Endometrial microvascular endothelial cells (primary cell): ENCODE data around the gene TTLL13. TPM values are rescaled to one million over a fixed set of nuclear protein-coding genes. Genes with fewer than 3 reads are reported as not detected.
"Not testable (repeated sequence)": the region's sequence is repeated elsewhere in the genome, so short reads cannot be mapped to it uniquely, and the experiment has no call there.

ENCODE experiments used
- in situ Hi-C: cut with HindIII; loops from 2 replicates; pipeline ENCODE4 v1.10.0; 2017; ENCODE audit warnings: low sequenced_read_pairs, low pct_unique_long_range_greater_than_20kb; ENCODE audit errors: inconsistent ontology term
- total RNA-seq: library from RNA; depleted of rRNA; stranded (reverse); fragments of >200 nt; gene quantifications from one replicate; pipeline ENCODE4 v1.2.3, GENCODE V29; 2015; ENCODE audit errors: inconsistent ontology term

Gene TTLL13
- total RNA-seq, 1 donor from 2014 or later: not detected

GRCh38 chr15:90232941-90233386 is 16.4 kb upstream of the TTLL13 start:
- in situ Hi-C loops: no loop called here

- in situ Hi-C loops: no loop called here
These were observed 15.8 kb upstream of the TTLL13 start, which contains the start of gene CIB1 for GRCh38 chr15:90233387-90234095. TSS of gene CIB1 (minus strand) at chr15:90233941. CDS start at chr15:90233885, 56 bp downstream.

DNA sequence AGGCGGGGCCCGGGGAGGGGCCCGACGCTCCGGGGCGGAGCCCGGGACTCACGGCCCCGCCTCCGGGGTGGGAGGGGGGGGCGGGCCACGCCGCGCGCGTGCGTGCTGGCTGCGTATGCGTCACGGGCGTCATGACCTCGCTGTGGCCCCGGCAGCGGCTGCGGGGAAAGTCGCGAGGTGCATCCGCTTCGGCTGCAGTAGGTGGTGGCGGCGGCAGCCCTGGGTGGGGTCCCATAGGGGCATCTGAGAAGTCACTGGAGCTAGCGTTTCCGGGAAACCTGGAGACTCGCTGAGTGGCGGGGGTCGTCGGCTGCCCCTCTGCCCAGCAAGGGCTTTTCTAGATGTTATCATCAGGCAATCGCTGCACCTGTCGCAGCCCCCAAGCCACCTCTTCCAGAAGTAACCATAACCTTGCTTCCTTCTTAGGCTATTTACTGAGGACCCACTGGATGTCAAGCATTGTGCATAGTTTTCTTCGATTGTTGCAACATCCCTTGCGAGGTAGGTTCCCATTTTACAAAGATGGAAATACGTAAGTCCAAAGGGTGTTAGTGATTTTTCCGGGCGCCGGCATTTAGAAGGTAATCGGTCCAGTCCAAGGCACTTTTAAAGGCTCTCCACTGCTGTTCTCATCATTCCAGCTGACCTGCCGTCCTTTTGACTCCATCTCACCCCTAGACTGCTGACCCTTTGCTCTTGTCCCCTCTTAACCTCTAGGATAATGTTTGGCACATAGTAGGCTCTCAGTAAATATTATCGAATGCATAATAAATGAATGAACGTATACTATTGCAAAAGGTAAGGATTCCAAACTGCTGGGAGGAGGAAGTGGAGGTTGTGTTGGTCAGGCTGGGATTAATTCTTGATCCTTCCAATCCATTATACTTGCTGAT is 15.0 kb upstream of the TTLL13 start, which contains the start of gene GDPGP1:
TSS of gene GDPGP1 (plus strand) at position 114 of the 893 bp plus-strand sequence. CDS start 6,700 bp downstream, outside the sequence.
- in situ Hi-C loops: no loop called here

- in situ Hi-C loops: no loop called here
These were observed 10.0 kb upstream of the TTLL13 start for GRCh38 chr15:90239371-90239770.

DNA sequence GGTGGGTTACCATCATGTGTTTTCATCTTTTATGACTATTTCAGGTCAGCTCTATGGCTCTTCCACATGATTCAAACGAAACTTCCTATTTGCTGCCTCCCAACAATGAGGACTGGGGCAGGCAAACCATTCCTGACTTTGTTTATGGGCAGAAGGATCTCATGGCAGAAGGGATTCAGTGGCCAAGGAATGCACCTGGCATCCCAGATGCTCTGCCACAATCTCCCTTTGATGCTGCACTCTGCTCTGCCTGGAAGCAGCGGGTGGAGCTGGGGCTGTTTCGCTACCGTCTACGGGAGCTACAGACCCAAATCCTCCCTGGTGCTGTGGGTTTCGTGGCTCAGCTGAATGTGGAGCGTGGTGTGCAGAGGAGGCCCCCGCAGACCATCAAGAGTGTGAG is 8.5 kb upstream of the TTLL13 start:
- in situ Hi-C loops: no loop called here

DNA sequence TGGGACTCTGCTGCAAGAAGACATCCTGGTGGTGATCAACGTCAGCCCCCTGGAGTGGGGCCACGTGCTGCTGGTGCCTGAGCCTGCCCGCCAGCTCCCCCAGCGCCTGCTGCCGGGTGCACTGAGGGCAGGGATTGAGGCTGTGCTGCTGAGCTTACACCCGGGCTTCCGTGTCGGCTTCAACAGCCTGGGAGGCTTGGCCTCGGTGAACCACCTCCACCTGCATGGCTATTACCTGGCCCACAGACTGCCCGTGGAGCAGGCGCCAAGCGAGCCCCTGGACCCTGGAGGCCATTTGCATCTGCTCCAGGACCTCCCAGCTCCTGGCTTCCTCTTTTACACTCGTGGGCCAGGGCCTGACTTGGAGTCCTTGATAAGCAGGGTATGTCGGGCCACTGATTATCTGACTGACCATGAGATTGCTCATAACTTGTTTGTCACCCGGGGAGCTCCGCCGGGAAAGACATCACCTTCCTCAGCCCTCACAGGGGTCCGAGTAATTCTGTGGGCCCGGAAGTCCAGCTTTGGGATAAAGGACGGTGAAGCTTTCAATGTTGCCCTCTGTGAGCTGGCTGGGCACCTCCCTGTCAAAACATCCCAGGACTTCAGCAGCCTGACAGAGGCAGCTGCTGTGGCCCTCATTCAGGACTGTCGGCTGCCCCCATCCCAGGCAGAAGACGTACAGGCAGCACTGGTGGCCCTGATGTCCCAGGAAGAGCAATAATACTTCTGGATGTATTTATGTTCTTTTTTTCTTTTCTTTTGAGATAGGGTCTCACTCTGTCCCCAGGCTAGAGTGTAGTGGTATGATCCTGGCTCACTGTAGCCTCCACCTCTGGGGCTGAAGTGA is 7.8 kb upstream of the TTLL13 start:
- in situ Hi-C loops: no loop called here

- in situ Hi-C loops: no loop called here
These were observed 5.3 kb upstream of the TTLL13 start for GRCh38 chr15:90243943-90244639.

- in situ Hi-C loops: no loop called here
These were observed 560 bp upstream of the TTLL13 start for GRCh38 chr15:90248789-90249202.

DNA sequence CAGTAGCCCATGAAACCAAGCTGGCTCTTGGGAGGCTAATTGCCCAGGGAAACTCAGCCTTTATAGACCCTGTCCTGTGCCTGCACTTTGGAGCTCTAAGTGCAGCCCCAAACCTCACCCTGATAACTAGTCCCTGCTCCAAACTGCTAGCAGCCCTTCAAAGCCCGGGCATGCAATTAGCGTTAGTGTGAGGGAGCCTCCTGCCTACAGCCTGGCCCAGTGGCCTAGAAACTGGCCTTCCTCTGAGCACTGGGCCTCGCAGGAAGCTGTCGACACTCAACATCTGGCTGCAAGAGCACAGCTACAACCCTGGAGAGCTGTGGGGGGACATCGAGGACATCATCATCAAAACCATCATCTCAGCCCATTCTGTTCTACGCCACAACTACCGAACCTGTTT is 8.4 kb downstream of the TTLL13 start:
- in situ Hi-C loops: no loop called here

- in situ Hi-C loops: no loop called here
These were observed 10.2 kb downstream of the TTLL13 start for GRCh38 chr15:90259524-90259923.

DNA sequence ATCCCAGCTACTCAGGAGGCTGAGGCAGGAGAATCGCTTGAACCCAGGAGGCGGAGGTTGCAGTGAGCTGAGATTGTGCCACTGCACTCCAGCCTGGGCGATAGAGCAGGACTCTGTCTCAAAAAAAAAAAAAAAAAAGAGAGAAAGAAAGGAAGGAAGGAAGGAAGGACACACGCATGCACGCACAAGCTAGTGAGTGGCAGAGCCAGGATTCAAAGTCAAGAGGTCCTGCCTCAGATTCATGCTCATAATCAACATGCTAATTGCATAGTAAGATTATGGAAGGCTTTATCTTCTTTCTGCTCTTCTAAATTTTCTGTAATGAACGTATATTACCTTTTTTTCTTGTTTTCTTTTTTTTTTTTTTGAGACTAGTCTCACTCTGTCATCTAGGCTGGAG is 11.4 kb downstream of the TTLL13 start:
- in situ Hi-C loops: not testable (repeated sequence)

DNA sequence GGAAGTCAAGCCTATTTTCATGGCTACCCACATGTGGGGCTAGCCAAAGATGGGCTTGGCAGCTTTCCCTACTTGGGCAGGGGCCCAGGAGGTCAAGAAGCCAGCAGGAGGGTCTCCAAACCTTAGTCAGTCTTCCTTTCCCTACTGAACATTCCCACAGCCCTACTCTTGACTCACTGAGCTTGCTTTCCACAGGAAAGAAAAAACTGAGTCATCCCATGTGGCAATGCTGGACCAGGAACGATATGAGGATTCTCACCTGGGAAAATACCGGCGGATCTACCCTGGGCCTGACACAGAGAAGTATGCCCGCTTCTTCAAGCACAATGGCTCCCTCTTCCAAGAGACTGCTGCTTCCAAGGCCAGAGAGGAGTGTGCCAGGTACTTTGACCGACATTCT is 12.5 kb downstream of the TTLL13 start:
- in situ Hi-C loops: no loop called here

- in situ Hi-C loops: no loop called here
These were observed 13.1 kb downstream of the TTLL13 start for GRCh38 chr15:90262426-90262825.

- in situ Hi-C loops: no loop called here
These were observed 15.3 kb downstream of the TTLL13 start for GRCh38 chr15:90264671-90265070.

DNA sequence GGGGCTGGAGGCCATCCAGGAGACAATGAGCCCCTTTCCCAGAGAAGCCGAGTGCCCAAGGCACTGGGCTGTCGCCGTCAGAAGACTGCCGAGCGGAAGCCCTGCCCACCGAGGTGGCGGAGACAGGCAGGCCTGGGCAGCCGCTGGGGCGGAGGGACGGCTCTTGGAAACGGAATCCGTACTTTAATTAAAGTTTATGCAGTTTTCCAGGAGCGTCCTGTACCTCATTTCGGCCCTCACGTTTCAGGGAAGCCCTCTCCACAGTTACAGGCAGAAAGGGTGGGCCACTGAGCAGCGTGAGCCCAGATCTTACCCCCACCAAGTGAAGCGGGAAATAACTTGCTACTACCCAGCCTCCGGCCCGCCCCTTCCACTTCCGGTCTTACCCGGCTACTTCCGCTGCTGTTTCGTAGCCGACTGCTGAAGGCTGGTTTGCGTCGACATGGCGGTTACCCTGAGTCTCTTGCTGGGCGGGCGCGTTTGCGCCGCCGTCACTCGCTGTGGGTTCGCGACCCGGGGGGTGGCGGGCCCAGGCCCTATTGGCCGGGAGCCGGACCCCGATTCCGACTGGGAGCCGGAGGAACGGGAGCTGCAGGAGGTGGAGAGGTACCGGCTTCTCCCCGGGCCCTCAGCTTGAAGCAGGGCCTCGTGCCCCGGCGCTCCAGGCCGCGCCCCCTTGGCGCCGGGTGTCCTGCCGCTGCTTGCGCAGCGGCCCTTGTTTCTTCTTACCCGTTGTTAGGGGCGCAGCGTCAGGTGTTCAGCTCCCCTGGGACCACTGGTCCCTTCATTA is 16.1 kb downstream of the TTLL13 start, which contains the start of gene NGRN:
TSS of gene NGRN (plus strand) at position 402 of the 790 bp plus-strand sequence. CDS start at position 443, 41 bp downstream.
- in situ Hi-C loops: no loop called here

DNA sequence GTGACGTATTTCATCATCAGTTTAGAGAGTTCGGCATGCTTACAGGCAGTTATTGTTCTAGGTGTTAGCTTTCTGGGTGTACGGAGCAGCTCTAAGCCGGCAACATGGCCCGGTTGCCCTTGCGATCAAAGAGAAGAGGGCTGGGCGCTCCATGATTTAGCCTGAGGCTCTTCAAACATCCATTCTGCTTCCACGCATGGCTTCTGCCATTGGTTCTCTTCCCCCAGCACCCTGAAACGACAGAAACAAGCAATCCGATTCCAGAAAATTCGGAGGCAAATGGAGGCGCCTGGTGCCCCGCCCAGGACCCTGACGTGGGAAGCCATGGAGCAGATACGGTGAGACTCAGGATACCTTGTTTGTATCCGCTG is 16.7 kb downstream of the TTLL13 start:
- in situ Hi-C loops: no loop called here

- in situ Hi-C loops: no loop called here
These were observed 17.1 kb downstream of the TTLL13 start for GRCh38 chr15:90266485-90266884.

- in situ Hi-C loops: no loop called here
These were observed 19.1 kb downstream of the TTLL13 start for GRCh38 chr15:90268415-90268814.
